ENCODE results near the gene CCDC77.

GRCh38 chr12:452667-453210, 51.3 kb downstream of the CCDC77 start:
- TF ChIP-seq CTCF (IDR thresholded peaks at IDR 0.05 in 2 of 3, conservative IDR thresholded peaks at IDR 0.05 in 1 of 3; ENCODE audit: control insufficient read depth in 2 of 3, extremely low read depth in 1 of 3, insufficient read depth in 1 of 3, low read depth in 3 of 3, low read length in 3 of 3) (peak in 2 of 3 experiments; percentile 44 to 65; a peak in 4 of 6 replicates), RFX5 (IDR thresholded peaks at IDR 0.05; ENCODE audit: low read depth, low read length) (no peak), PKNOX1 (IDR thresholded peaks at IDR 0.05) (no peak), PML (IDR thresholded peaks at IDR 0.05; ENCODE audit: low read length) (no peak), CEBPB (IDR thresholded peaks at IDR 0.05; ENCODE audit: borderline replicate concordance in 1 of 2, low read depth in 2 of 2, low read length in 2 of 2) (no peak), BCL3 (IDR thresholded peaks at IDR 0.05; ENCODE audit: borderline replicate concordance, insufficient read depth, low read depth, low read length, poor library complexity, severe bottlenecking) (no peak), JUND (IDR thresholded peaks at IDR 0.05; ENCODE audit: low read depth, low read length) (no peak)

All from GM12878 (cell line).